HG02970 (cell line): Measurements from ENCODE around the gene PCDH15.

Source experiments
- ATAC-seq: cut with Tn5 transposase; IDR thresholded peaks from one replicate; pipeline ENCODE4 v1.9.1; 2021; ENCODE audit warnings: mild to moderate bottlenecking, moderate library complexity, moderate number of reproducible peaks; ENCODE audit not compliant: unreplicated experiment, low FRiP score

PCDH15 gene

DNA sequence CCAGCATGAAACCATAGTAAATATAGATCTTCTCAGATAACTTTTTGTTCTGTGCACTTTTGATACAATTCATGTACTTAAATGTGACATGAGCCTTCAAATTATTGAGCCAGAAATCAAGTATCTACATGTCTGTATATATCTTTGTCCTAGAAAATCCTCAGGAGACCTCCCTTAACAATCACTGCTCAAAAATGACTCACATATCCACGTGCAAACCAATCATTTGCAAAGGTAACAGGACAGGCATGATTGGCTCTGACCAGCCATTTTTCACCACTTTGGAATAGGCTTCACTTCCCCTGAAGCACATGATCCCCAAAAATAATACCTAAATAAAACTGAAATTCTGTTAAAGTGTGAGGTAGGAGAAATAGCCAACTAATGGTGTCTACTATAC lies 902.5 kb downstream of the PCDH15 start:
- no peak for ATAC-seq

DNA sequence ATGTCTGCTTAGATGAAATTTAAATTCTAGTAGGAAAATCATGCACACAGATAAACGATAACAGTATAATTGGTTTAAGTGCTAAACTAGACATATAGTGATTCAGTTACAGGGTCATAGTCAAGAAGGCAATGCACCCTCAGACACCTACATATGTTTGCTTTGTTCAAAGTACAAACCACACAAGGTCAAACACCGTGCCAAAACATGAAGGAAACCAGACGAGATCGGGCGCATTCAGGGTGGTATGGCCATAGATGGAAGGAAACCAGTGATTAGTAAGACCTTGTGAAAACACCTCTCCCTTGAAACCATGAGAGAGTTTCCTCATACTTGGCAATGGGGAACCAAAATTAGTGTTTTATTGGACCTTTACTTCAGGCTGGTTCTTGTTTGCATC lies 906.9 kb downstream of the PCDH15 start:
- no peak for ATAC-seq

DNA sequence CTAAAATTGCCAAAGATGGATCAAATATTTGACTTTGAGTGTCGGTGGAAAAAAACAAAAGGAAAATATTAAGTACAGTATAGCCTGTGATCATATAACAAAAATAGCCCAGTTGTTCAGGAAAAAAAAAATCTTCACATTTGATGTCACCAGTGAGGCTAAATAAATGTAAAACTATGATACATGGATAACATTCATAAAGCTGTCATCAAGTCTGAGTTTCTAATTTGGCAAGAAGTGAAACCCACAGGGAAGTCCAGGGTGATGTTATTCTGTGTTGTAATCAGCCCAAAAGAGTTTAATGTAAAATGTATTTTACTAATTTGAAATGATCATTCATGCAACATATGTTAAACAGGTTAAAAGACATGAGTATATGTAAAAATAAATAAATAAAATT lies 908.0 kb downstream of the PCDH15 start:
- ATAC-seq = no peak

DNA sequence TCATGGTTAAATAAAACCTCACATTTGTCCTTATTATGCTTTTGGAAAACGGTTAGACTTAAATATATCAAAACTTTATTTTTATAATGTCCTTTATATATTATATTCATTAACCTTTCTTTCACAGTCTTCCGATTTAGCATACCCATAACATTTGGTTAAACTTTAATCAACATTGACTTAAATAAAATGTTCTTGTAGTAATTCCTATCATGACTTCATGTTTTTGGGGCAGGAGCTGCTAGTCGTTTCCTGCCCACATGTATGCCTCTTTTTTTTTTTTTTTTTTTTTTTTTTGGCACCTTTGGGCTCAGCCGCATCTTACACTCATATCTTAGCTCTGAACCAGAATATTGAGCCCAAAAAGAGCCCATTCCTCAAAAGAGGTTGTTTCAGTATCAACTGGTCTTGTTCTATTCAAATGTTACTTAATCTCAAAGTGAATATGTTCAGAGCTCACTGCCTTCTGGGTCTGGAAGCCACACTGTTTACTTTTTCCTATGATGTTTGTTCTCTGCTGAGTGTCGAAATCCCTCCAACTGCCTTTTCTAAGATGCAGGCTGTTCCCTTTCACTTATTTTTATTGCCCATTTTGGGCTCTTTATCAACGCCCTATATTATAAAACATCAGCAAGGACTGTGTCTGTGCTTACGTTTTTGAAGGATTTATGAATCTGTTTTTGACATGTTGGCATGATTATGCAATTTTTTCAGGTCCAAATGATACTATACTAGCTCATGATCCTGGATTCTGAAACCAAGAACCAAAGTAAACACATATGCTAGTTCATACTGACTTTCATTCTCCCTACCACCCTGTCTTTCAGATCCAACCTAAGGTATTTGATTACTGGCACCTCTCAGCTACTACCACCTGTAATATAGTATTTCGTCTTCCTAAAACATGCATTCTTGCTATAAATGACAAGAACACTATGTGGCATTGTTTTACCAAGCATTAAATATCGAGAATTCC lies 914.4 kb downstream of the PCDH15 start:
- ATAC-seq = no peak

DNA sequence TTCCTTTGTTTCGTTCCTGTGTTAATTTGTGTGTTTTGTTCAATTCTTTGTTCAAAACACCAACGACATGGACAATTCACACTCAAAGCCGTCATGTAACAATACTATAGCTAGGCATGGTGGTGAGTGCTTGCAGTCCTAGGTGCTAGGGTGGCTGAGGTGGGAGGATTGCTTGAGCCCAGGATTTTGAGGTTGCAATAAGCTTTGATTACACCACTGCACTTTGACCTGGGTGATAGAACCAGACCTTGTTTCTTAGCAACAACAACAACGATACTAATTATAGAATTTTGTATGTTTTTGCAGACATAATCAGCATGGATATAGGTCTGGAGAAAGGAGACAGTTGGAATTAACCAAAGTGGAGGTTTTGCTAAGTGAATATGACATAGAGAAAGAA lies 936.2 kb downstream of the PCDH15 start:
- ATAC-seq = no peak

DNA sequence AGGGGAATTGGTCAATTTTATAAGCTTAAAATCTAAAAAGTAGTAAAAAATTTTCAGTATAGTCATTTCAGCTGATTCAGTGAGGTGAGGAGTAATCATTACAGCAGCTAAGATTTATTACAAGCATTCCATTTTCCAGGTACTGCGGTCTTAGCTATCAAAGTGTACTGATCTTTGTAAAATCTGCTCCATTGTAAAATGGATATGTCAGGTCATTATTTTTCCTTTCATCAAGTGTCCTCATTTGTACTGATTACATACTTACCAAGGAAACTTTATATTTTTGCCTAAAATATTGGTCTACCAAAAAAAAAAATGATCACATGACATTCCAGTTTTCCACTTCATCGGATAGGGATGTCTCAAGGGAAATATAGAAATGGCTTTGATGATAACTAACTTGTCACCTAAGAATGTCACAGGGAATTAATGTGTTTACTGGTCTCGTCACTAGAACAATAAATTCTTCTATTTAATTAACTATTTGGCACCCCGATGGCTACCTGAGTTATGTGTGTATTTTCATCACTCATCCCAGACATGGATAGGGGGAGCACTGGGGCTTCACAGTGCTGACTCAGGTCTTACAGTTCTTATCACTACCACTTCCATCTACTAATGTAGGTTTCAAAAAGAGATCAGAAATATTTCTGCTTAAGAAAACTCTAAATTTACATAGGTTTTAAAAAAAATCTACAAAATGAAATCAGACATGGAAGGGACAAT lies 948.4 kb downstream of the PCDH15 start:
- no peak for ATAC-seq

DNA sequence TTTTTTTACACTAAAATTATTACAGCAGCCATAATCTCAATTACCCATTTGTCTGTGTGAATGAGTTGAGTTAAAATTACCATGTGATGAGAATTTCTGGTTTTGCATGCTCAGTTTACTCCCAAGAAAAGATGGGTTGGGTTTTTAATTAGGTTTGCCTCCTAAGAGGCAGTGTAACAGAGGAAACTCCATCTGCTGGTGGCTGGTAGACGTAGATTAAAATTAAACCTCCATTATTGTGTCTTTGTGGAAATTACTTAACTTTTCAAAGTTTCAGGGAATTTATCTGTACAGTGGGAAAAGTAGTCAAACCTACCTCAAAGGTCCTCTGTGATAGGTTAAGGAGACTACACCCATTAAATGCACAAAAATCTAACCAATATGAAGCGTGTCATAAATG lies 954.2 kb downstream of the PCDH15 start:
- no peak for ATAC-seq

DNA sequence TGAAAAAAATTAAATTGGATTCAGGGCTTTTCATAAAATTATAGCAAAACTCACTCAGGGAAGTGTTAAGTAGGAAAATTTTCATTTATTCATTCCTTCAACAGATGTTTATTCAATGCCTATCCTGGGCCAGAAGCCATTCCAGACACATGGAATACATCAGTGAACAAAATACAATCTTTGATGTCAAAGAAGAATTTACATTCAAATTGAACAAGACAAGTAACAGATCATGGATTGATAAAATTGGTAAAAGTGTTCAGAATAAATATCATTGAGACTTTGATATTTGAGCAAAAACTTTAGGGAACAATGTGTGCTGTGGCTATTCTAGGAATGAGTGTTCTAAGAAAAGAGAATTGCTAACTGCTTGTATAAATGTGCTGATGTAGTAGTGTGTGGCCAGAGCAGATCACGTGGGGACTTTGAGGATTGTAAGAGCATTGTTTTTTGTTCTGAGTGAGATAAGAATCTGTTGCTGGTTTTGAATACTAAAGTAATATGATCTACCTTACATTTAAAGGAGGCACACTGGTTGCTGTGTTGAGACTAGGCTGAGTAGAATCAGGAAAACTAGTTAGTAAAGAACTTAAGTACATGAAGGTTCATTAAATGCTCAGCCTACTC lies 957.2 kb downstream of the PCDH15 start:
- no peak for ATAC-seq

DNA sequence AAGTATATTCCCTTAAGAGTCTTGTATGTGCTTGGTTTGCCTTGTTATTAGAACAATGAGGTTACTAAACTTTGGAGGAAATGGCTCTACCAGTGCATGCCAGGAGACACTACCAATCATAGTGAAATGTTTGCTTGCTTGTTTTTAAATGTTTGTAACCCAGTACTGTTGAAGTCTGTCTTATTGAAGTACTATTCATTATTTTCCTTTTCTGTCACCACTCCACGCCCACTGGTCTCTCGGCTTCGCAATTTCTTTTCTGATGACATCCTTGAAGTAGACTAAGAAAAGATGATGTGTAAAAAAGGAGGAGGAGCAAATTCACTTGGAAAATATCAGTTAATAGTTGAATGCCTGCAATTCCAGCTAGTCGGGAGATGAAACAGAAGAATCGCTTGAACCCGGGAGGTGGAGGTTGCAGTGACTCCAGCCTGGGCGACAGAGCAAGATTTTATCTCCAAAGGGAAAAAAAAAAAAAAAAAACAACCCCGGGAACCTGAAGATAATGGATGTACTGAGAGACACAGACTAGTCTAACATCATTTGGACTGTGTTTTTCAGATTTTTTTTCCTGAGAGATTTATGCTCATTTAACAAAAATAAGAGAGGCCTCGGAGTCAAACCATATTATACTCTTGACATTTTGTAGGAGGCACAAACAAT lies 959.4 kb downstream of the PCDH15 start:
- ATAC-seq = no peak

DNA sequence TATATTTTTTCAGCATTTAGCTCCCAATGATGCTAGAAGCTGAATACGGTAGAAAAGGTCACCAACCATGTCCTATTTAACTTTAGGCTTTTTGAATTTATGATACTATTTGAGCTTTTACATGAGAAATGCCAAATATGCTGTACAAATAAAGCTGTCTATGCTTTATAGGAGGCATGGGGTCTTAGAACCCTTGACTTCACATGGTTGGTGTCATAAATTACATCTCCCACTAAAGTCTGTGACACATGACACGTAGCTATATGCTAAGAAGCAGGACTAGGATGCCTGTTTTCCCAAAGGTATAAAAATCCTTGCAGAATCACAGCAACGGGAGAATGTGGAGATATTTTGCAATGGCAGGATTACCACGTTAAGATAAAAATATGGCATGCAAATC lies 960.4 kb downstream of the PCDH15 start:
- no peak for ATAC-seq

DNA sequence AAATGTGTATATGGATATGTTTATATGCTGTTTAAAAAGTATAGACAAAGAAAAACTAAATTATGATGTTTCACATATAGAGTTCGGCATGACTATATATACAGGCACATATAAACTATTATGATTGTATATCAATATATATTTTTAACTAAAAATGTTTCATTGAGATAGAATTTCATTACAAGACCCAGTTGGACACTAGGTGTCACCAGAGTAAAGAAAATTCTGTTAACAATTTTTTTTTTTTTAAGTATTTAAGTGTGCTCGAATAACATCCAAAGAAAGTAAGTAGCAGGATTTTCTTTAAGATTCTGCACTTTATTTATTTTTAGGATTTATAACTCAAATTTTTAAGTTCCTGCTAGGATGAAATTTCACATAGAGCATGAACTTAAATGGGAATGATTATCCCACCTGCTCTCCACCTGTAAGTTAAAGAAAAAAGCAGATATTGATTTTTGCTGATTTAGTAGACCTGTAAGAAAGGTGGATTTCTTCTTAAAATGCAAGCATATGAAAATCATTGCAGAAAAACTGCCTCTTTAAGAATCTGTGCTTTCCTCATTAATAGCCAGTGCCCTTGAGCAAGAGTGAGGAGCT lies 961.5 kb downstream of the PCDH15 start:
- no peak for ATAC-seq

DNA sequence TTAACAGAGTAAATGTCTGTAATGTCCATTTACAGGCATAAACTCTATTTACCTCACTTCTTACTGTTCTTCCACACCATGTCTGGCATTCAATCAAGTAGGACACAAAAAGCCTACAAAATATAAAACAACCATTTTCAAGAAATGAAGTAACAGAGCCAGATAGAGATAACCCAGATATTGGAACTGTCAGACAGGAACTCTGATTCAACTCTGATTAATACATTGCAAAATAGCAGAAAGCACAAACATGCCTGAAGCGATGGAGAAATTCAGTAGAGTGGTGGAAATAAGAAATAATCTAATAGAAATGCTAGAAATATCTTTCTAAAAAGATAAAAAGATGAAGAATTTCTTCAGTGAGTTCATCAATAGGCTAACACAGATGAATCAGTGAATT lies 964.4 kb downstream of the PCDH15 start:
- ATAC-seq = no peak

DNA sequence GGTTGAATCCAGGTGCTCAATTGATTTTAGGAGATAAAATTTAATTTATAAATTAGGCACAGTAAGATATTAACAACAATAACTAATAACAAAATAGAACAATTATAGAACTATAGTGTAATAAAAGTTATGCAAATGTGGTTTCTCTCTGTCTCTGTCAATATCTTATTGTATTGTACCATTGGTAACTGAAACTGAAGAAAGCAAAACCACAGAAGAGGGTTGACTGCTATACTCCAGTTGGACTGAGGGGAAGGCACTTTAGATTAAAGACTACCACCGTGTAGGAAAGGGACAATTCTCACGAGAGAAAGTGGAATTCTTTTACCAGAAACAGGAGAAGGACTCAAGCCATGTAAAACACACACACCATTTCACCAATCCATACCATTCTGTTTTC lies 967.1 kb downstream of the PCDH15 start:
- no peak for ATAC-seq

DNA sequence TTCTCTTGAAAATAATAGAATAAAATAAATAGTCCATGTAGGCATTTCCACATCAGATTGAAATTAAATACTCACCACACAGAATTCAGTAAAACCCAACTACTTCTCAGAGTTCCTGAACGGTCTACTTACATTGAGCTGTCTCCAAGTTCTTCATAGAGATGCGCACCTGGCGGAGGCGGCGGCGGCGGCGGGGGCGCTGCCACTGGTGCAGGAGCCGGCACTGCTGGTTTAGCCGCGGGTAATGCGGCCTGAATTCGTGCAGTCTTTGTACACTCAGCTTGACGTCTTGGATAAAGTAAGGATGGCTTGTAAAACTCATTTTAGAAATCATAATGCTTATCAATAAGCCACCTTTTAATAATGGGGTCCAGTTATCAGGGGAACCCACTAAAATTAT lies 973.8 kb downstream of the PCDH15 start:
- ATAC-seq = no peak

DNA sequence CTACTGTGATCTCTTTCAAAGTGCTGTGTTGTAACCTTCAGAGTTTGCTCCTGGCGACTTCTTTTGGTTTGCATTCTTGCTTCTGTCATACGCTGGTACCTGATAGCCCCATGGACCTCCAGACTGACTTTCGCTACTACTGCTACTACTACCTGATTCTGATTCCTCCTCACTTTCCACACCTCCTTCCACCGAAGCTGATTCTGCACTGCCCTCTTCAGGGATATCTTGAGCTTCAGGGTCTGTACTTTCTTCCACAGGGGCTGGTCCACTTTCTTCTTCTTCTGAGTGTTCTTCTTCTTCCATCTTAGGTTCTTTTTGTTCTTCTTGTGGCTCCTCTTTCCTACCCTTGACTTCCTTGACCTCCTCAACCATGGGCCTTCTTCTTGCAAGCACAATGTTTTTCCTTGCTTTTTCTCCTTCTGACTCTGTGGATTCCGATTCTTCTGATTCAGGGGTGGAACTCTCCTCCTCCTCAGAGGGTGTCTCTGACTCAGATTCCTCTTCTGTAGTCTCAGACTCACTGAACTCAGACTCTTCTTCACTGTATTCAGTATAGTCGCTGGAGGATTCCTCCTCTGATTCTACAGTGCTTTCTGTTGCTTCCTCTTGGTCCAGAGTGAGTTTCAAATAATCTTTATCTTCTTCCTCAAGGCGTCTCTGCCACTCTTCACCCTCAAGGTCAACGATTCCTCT lies 992.2 kb downstream of the PCDH15 start:
- no peak for ATAC-seq

DNA sequence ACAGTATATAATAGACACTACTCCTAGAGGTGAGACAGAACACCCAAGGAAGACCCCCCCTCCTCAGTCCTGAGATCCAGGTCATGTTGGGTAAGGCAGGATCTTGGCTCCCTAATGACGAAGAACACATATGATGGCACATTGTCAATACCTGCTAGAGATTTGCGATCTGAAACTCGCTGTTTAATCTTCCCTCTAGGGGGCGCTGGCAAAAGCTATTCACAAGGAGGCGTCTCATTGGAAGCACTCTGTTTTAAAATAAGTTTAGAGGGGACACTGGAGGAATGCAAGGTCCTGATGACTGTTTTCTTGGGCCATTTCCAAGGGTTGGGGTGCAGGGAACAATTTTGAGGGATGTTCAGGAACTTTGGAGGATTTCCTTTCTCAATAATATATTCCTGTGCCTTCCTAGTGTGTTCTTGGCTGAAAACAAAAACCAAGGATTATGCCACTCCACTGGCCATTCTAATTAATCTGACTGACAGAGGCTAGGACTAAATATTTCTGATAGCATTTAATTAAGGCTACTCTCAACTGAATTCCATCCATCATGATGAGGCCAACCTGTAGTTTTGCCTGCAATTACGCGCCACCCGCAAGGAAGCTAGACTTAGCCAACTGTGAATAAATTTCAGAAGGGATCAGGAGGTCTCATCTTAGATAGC lies 1014.7 kb downstream of the PCDH15 start:
- no peak for ATAC-seq

DNA sequence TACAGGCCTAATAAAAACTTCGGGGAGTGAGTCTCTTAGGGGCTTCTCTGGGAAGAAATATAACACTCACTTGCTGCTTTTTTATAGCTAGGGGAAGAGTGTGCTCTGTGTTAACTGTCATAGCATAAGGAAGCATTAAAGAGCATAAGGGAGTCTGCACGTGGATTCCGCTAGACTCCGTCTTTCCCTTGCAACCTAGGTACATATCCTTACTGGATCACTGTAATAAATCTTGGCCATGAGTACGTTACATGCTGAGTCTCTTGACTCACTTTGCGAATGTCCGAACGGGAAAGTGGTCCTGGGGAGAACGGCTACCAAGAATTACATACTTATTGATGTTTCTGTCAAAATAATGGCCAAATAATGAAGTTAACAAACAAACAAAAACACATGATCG lies 1029.3 kb downstream of the PCDH15 start:
- no peak for ATAC-seq

DNA sequence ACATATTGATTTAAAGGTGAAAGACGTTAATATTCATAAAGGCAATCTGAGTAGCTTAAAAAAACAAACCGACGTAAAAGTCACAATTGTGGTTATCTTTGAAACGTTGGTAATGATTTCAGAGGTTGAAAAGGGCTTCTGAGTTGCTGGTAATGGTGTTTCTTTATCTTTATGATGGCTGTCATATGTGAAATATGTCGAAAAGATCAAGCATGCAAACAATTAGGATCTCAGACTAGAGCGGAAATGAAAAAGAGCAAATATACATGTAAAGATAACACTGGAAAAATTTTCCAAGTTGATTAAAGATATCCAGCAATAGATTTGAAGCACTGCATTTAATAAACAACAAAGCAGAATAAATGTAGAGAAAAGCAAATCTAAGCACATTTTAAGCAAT lies 1030.1 kb downstream of the PCDH15 start:
- ATAC-seq = no peak

DNA sequence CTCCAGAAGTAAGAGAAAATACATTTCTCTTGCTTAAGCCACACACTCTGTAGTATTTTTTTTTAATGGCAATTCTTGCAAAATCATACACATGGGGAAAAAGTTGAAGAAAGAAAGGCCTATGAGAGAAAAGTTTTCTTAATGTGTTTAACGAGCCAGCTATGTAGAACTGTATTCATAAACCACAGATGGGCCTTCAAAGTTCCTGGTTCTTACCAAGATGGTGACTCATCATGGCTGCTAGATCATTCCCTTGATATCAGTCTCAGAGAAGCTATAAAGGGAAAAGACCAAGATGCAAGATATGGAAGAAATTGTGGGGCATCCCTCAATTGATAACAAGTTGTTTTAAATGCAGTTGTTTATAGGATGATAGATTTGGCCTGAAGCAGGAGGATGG lies 1035.7 kb downstream of the PCDH15 start:
- no peak for ATAC-seq
